Trophoblast cell (in vitro differentiated cells and primary cell): ENCODE results near the gene KAT7.

Experiments used
- DNase-seq, 2 donors: peaks; one replicate each; pipeline ENCODE4 v3.0.0-alpha.2; 2016
- H2AFZ ChIP-seq: 2 replicates; pipeline ENCODE4 v1.6.1; 2013; ENCODE audit warnings: low read length, moderate library complexity, mild to moderate bottlenecking; ENCODE audit not compliant: insufficient read depth, poor library complexity
- H2AK5ac ChIP-seq: 2 replicates; pipeline ENCODE4 v1.6.1; 2013; ENCODE audit warnings: mild to moderate bottlenecking, low read length
- H2BK120ac ChIP-seq: 2 replicates; pipeline ENCODE4 v1.6.1; 2013; ENCODE audit warnings: low read length, mild to moderate bottlenecking, moderate library complexity; ENCODE audit not compliant: insufficient read depth, poor library complexity
- H2BK12ac ChIP-seq: 2 replicates; pipeline ENCODE4 v1.6.1; 2013; ENCODE audit warnings: mild to moderate bottlenecking, low read length, moderate library complexity
- H2BK5ac ChIP-seq: 2 replicates; pipeline ENCODE4 v1.6.1; 2013; ENCODE audit warnings: low read length, low read depth, moderate library complexity, mild to moderate bottlenecking; ENCODE audit not compliant: poor library complexity
- H3K14ac ChIP-seq: 2 replicates; pipeline ENCODE4 v1.6.1; 2013; ENCODE audit warnings: mild to moderate bottlenecking, low read length
- H3K18ac ChIP-seq: 2 replicates; pipeline ENCODE4 v1.6.1; 2013; ENCODE audit warnings: mild to moderate bottlenecking, low read length
- H3K23ac ChIP-seq: 2 replicates; pipeline ENCODE4 v1.6.1; 2013; ENCODE audit warnings: low read length
- H3K27ac ChIP-seq: 2 replicates; pipeline ENCODE4 v1.5.1; 2013; ENCODE audit warnings: low read depth, mild to moderate bottlenecking, inconsistent platforms, low read length, moderate library complexity
- H3K27me3 ChIP-seq: 2 replicates; pipeline ENCODE4 v1.6.1; 2013; ENCODE audit warnings: inconsistent platforms, mild to moderate bottlenecking, low read length, moderate library complexity; ENCODE audit not compliant: insufficient read depth
- H3K36me3 ChIP-seq, 2 experiments: 1 replicate in 1 of 2; 2 replicates in 1 of 2; pipeline ENCODE4 v1.6.1; 2013; ENCODE audit warnings: low read length in 2 of 2, mild to moderate bottlenecking in 2 of 2, moderate library complexity in 1 of 2; ENCODE audit not compliant: insufficient read depth in 2 of 2, control insufficient read depth in 1 of 2
- H3K4ac ChIP-seq: 2 replicates; pipeline ENCODE4 v1.6.1; 2013; ENCODE audit warnings: low read depth, mild to moderate bottlenecking, low read length, moderate library complexity
- H3K4me1 ChIP-seq, 2 experiments: 1 replicate in 1 of 2; 2 replicates in 1 of 2; pipeline ENCODE4 v1.6.1; 2013; ENCODE audit warnings: low read length in 2 of 2, mild to moderate bottlenecking in 2 of 2, moderate library complexity in 1 of 2; ENCODE audit not compliant: insufficient read depth in 2 of 2, control insufficient read depth in 1 of 2
- H3K4me2 ChIP-seq: 2 replicates; pipeline ENCODE4 v1.6.1; 2013; ENCODE audit warnings: inconsistent platforms, mild to moderate bottlenecking, low read length, moderate library complexity
- H3K4me3 ChIP-seq: 2 replicates; pipeline ENCODE4 v1.5.1; 2013; ENCODE audit warnings: mild to moderate bottlenecking, low read depth, low read length, inconsistent platforms
- H3K79me1 ChIP-seq: one replicate; pipeline ENCODE4 v1.6.1; 2013; ENCODE audit warnings: low read length
- H3K79me2 ChIP-seq: 2 replicates; pipeline ENCODE4 v1.6.1; 2013; ENCODE audit warnings: low read length, mild to moderate bottlenecking; ENCODE audit not compliant: control insufficient read depth, insufficient read depth, poor library complexity
- H3K9ac ChIP-seq: 2 replicates; pipeline ENCODE4 v1.6.1; 2013; ENCODE audit warnings: mild to moderate bottlenecking, low read length
- H3K9me3 ChIP-seq: 2 replicates; pipeline ENCODE4 v1.6.1; 2013; ENCODE audit warnings: low read depth, mild to moderate bottlenecking, control low read depth, inconsistent platforms, low read length; ENCODE audit not compliant: insufficient read depth
- H4K12ac ChIP-seq: 2 replicates; pipeline ENCODE4 v1.6.1; 2013; ENCODE audit warnings: low read depth, mild to moderate bottlenecking, low read length, moderate library complexity
- H4K8ac ChIP-seq: 2 replicates; pipeline ENCODE4 v1.6.1; 2013; ENCODE audit warnings: low read depth, mild to moderate bottlenecking, low read length, moderate library complexity
- H4K91ac ChIP-seq: one replicate; pipeline ENCODE4 v1.6.1; 2013; ENCODE audit warnings: low read depth, mild to moderate bottlenecking, low read length, moderate library complexity
- WGBS: extraction: QIAGEN DNeasy Blood & Tissue Kit; methylation state at CpG from one replicate; pipeline ENCODE4 v1.1.7; 2013; ENCODE audit warnings: missing lambda C conversion rate; ENCODE audit not compliant: insufficient read length, insufficient coverage; ENCODE audit errors: extremely low coverage; 5-methylcytosine and 5-hydroxymethylcytosine counted together

The KAT7 gene

GRCh38 chr17:49836111-49837030, 47.9 kb downstream of the KAT7 start:
- Histone ChIP-seq H3K27ac (no peak overlapping the region), H3K36me3 (peaks cover 6 to 14% of the 10 kb centered on the region in 2 experiments), H3K9me3 (no peaks in the 10 kb centered on the region), H2AK5ac (no peak overlapping the region), H3K4me2 (no peak overlapping the region), H3K4me3 (no peak overlapping the region), H4K91ac (no peak overlapping the region), H3K79me2 (no peaks in the 10 kb centered on the region), H2AFZ (no peak overlapping the region), H3K18ac (no peak overlapping the region), H3K23ac (no peak overlapping the region), H3K27me3 (no peaks in the 10 kb centered on the region), H3K9ac (no peak overlapping the region), H3K4me1 (peaks cover 2 to 11% of the 10 kb centered on the region in 2 experiments), H4K8ac (no peak overlapping the region), H2BK5ac (no peak overlapping the region), H3K79me1 (no peaks in the 10 kb centered on the region), H2BK12ac (no peak overlapping the region), H2BK120ac (no peak overlapping the region), H3K4ac (no peak overlapping the region), H3K14ac (no peak overlapping the region), H4K12ac (no peak overlapping the region)
- WGBS = no CpG with 5 or more reads among the region's 16 CpGs
- no peak for DNase-seq

- H2AFZ ChIP-seq = no peak overlapping the region
- no peak overlapping the region for H3K27ac ChIP-seq
Observed at GRCh38 chr17:49839455-49839854, 51.0 kb downstream of the KAT7 start.

GRCh38 chr17:49841548-49841947, 53.1 kb downstream of the KAT7 start:
- no peak overlapping the region for H4K8ac ChIP-seq
- no peaks in the 10 kb centered on the region for H3K79me1 ChIP-seq
- H3K4me1 ChIP-seq = peaks cover 3 to 6% of the 10 kb centered on the region in 2 experiments
- H3K9me3 ChIP-seq = no peaks in the 10 kb centered on the region
- H4K91ac ChIP-seq = no peak overlapping the region
- no CpG with 5 or more reads among the region's 3 CpGs for WGBS
- no peak overlapping the region for H2BK5ac ChIP-seq
- no peaks in the 10 kb centered on the region for H3K79me2 ChIP-seq
- H2BK120ac ChIP-seq = no peak overlapping the region
- H3K4me3 ChIP-seq = no peak overlapping the region
- H3K27me3 ChIP-seq = no peaks in the 10 kb centered on the region
- H3K27ac ChIP-seq = no peak overlapping the region
- peaks cover 2 to 10% of the 10 kb centered on the region in 2 experiments for H3K36me3 ChIP-seq
- H2BK12ac ChIP-seq = no peak overlapping the region
- no peak overlapping the region for H3K23ac ChIP-seq
- no peak overlapping the region for H2AK5ac ChIP-seq
- H3K18ac ChIP-seq = no peak overlapping the region
- H3K9ac ChIP-seq = no peak overlapping the region
- DNase-seq = no peak
- H3K4me2 ChIP-seq = no peak overlapping the region
- H2AFZ ChIP-seq = no peak overlapping the region
- no peak overlapping the region for H3K14ac ChIP-seq
- H3K4ac ChIP-seq = no peak overlapping the region
- H4K12ac ChIP-seq = no peak overlapping the region

More at GRCh38 chr17:49839455-49839854, 51.0 kb downstream of the KAT7 start:
- Histone ChIP-seq H2AK5ac (no peak overlapping the region), H3K14ac (no peak overlapping the region), H3K36me3 (peaks cover 2 to 5% of the 10 kb centered on the region in 2 experiments), H3K4me3 (no peak overlapping the region), H2BK12ac (no peak overlapping the region), H4K12ac (no peak overlapping the region), H3K18ac (no peak overlapping the region), H3K23ac (no peak overlapping the region), H3K79me1 (no peaks in the 10 kb centered on the region), H4K8ac (no peak overlapping the region), H2BK5ac (no peak overlapping the region), H3K27me3 (no peaks in the 10 kb centered on the region), H2BK120ac (no peak overlapping the region), H3K4ac (no peak overlapping the region), H4K91ac (no peak overlapping the region), H3K9me3 (no peaks in the 10 kb centered on the region), H3K9ac (no peak overlapping the region), H3K4me2 (no peak overlapping the region), H3K79me2 (no peaks in the 10 kb centered on the region), H3K4me1 (peaks cover 3 to 13% of the 10 kb centered on the region in 2 experiments)
- no peak for DNase-seq
- no CpG with 5 or more reads among the region's 5 CpGs for WGBS

GRCh38 chr17:49842371-49842770, 53.9 kb downstream of the KAT7 start:
- H3K79me2 ChIP-seq = no peaks in the 10 kb centered on the region
- H3K9me3 ChIP-seq = no peaks in the 10 kb centered on the region
- H4K8ac ChIP-seq = no peak overlapping the region
- no peaks in the 10 kb centered on the region for H3K27me3 ChIP-seq
- H3K4ac ChIP-seq = no peak overlapping the region
- no peak overlapping the region for H3K27ac ChIP-seq
- H2AK5ac ChIP-seq = no peak overlapping the region
- no CpG with 5 or more reads among the region's 3 CpGs for WGBS
- H3K4me2 ChIP-seq = no peak overlapping the region
- H3K9ac ChIP-seq = no peak overlapping the region
- H3K36me3 ChIP-seq = peaks cover 5 to 12% of the 10 kb centered on the region in 2 experiments
- DNase-seq = no peak
- no peak overlapping the region for H2BK12ac ChIP-seq
- no peak overlapping the region for H3K23ac ChIP-seq
- H3K18ac ChIP-seq = no peak overlapping the region
- no peak overlapping the region for H4K12ac ChIP-seq
- no peak overlapping the region for H2BK120ac ChIP-seq
- H2AFZ ChIP-seq = no peak overlapping the region
- H3K79me1 ChIP-seq = no peaks in the 10 kb centered on the region
- H3K4me3 ChIP-seq = no peak overlapping the region
- peaks cover 3 to 5% of the 10 kb centered on the region in 2 experiments for H3K4me1 ChIP-seq
- no peak overlapping the region for H4K91ac ChIP-seq
- no peak overlapping the region for H3K14ac ChIP-seq
- H2BK5ac ChIP-seq = no peak overlapping the region
